GM12873 (cell line): ENCODE results near the gene PSIP1.

Experiments used
- CTCF ChIP-seq: IDR thresholded peaks from 2 replicates; pipeline ENCODE4 v1.5.1; 2012; ENCODE audit warnings: low read depth, mild to moderate bottlenecking, moderate library complexity, low read length, control low read depth; ENCODE audit not compliant: insufficient read depth; ENCODE audit errors: missing control alignments

Gene PSIP1

DNA sequence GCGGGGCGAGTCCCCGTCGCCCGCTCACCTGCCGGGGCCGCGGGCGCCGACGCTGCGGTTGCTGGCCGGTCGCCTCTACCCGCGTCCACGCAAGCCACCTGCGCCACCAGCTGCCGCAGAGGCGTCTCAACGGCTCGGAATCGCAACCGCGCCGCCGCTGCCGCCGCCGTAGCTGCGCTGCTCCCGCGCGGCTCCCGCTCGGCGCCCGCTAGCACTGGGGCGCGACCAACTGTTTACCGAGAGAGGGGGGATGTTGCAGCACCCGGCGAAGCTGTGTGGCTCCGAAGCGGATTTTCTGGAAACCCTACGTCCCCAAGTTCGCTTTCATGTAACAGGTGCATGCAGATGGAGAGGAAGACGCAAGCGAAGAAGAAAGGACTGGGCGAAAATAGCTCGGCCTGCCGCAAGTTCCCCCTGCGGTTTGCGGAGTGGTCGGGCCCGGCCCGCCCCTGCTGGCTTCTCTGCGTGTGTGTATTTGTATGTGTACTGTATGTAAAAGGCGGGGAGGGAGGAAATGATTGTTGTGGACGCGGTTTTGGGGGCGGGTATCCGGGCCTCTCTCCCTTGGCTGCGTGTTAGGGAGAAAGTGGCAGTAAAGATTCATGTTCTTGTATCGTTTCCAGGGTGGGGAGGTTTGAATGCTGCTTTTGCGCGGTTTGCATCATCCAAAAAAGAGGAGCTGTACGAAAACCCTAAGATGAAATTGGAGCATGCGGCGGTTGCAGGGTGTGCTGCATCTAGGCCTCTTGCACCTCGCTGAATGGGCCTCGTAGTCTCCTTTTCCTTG, at the start of gene PSIP1:
Gene PSIP1, minus strand, starts transcription at position 182 of the 787 bp plus-strand sequence. CDS start 782 bp downstream, outside the sequence.
- TF ChIP-seq CTCF, result no peak

DNA sequence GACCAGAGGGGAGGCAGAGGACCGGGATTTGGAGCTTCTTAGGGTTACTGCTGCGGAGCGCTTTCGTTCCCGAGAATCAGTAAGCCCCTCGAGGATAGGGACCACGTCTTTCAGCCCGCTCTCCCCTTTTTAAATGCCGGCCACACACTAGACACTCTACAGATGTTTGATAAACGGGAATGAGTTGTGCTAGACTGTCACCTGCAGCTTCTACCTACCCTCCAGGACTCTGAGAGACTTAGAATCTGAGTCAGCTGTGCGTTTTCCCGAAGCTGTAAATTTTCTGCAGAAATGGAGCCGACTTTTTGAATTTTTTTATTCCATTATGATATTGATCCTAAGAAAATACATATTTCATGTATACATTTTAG, 42.7 kb upstream of the PSIP1 start:
- TF ChIP-seq CTCF, result no peak

DNA sequence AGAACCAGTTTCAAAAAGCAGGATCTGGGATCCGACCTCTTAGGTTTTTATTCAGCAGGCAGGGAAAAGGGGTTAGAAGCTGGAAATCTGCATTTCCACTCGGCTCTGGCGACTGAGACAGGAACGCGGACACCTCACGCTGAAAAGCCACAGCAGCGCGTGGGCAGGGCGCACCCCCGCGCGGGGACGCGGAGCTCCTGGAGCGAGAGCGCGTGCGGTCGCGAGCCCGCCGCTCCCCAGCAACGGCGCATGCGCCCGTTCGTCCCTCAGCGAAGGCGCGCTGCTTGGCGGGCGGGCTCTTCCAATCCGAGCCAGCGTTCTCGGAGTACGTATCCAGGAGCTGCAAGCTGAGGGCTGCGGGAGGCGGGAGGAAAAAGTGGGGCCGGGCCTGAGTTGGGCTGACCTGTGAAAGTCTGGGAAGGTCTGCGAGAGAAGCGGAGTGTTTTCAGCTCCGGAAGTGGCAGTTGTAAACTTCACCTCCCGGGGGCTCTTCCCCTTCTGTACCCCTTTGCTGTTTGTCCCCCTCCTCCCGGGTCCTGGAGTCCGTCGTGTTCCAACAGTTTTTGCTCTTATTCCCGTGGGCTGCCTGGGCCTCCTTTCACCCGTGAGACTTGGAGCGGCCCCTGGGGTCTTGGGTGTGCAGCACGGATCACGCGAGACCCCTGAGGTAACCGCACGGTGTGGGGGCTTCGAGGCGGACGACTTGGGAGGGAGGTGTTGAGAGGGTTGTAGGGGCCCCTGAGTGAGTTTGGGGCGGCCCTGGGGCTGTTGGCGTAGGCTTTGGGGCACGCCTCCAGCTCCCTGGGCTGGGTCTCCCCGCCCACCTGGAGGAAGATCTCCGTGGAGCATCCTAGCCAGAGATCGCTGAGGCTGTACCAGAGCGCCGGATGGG, 42.1 kb upstream of the PSIP1 start, which contains the start of gene CCDC171:
Gene CCDC171, plus strand, starts transcription at position 408 of the 892 bp plus-strand sequence. CDS start 11,046 bp downstream, outside the sequence.
- TF ChIP-seq CTCF, result peak; percentile 29

DNA sequence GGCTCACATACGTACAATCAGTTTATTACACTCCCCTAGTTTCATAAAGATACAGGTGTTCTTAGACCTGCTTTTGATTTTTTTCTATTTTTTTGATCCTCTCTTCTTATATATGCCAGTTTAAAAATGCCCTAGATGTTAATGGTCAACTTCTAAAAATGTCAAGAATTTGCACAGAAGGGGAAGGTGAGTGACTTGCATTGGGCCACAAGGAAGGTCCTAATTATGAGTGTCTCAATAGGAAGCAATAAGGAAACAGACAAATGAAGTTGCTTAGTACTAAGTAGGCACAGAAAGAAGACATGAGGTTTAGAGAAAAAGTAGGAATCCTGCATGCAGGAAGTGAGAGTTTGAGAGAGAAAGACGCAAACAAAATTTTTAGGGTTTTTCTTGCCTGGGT, 38.8 kb upstream of the PSIP1 start:
- no peak for TF ChIP-seq CTCF

GRCh38 chr9:15543047-15543813, 32.5 kb upstream of the PSIP1 start:
- no peak for TF ChIP-seq CTCF

DNA sequence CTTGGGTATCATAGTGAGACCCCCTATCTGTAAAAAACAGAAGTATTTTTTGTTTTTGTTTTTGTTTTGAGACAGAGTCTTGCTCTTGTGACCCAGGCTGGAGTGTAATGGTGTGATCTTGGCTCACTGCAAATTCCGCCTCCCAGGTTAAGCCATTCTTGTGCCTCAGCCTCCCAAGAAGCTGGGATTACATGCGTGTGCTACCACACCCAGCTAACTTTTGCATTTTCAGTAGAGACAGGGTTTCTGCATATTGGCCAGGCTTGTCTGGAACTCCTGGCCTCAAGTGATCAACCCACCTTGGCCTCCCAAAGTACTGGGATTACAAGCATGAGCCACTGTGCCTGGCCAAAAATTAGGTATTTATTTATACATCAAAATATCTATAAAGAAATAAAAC, 31.9 kb upstream of the PSIP1 start:
- no peak for TF ChIP-seq CTCF

DNA sequence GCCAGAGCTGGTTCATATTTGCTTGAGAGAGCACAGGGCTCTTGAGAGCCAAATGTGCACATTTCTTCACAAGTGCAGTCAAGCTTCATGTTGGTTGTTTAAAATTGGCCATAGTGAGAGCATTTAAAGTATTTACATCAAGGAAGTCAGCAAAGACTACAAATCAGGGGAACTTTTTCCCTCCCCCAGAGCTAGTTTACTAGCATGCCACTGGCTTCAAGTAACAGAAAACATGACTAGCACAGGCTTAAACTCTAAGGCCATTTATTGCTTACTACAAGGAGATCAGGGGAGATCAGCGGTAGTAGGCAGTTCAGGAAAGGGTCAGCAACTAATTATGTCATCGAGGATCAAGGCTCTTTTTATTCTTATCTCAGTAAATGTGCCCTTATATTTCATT, 31.1 kb upstream of the PSIP1 start:
- no peak for TF ChIP-seq CTCF
